Spleen (tissue), 7 donors: ENCODE results near the gene GMDS.

Experiments used
- POLR2AphosphoS5 ChIP-seq, 3 donors: sonication (generic); formaldehyde crosslinking; IDR thresholded peaks; one replicate each; pipeline ENCODE4 v1.5.1; 2017; ENCODE audit warnings: antibody characterized with exemption in 3 of 3
- TF ChIP-seq, protein P1 (sequence below), 11 experiments: fragments of 200-600 bp in 7 of 11; fragments of 450-650 bp in 4 of 11; sonication (generic) in 4 of 11; IDR thresholded peaks in 8 of 11; conservative IDR thresholded peaks in 3 of 11; 1 replicate in 7 of 11; 2 replicates in 4 of 11; pipeline versions ENCODE4 v1.4.0 to v1.8.0; 2016 to 2021; ENCODE audit warnings: antibody characterized with exemption in 11 of 11, inconsistent platforms in 4 of 11, mild to moderate bottlenecking in 1 of 11
- donor health status: DM: no; HTN: no; CAD: no; lungs with moderate emphysema.
- donor health status: DM: no; HTN: no; CAD: no.
- donor health status: DM: no; HTN: no; CAD: no.

GRCh38 chr6:2197984-2198383, 47.4 kb downstream of the GMDS start:
- TF ChIP-seq POLR2AphosphoS5 (IDR thresholded peaks at IDR 0.05), result no peak
- TF ChIP-seq, protein P1, sequence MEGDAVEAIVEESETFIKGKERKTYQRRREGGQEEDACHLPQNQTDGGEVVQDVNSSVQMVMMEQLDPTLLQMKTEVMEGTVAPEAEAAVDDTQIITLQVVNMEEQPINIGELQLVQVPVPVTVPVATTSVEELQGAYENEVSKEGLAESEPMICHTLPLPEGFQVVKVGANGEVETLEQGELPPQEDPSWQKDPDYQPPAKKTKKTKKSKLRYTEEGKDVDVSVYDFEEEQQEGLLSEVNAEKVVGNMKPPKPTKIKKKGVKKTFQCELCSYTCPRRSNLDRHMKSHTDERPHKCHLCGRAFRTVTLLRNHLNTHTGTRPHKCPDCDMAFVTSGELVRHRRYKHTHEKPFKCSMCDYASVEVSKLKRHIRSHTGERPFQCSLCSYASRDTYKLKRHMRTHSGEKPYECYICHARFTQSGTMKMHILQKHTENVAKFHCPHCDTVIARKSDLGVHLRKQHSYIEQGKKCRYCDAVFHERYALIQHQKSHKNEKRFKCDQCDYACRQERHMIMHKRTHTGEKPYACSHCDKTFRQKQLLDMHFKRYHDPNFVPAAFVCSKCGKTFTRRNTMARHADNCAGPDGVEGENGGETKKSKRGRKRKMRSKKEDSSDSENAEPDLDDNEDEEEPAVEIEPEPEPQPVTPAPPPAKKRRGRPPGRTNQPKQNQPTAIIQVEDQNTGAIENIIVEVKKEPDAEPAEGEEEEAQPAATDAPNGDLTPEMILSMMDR (IDR thresholded peaks at IDR 0.05 in 8 of 11, conservative IDR thresholded peaks at IDR 0.05 in 3 of 11), result no peak
